KMS-11 (cell line): ENCODE results near the gene ZNF213.

Source experiments
- H2AFZ ChIP-seq: fragments of 200-600 bp; sonication (generic); 2 replicates; pipeline ENCODE4 v1.6.1; 2016; ENCODE audit warnings: antibody characterized with exemption, mixed run types, low read depth
- H3K27ac ChIP-seq: fragments of 200-600 bp; sonication (generic); 2 replicates; pipeline ENCODE4 v1.6.1; 2016; ENCODE audit warnings: mild to moderate bottlenecking, mixed run types
- H3K27me3 ChIP-seq: fragments of 200-600 bp; sonication (generic); 2 replicates; pipeline ENCODE4 v1.6.1; 2017; ENCODE audit warnings: mild to moderate bottlenecking, low read depth, mixed run types, moderate library complexity; ENCODE audit not compliant: insufficient read depth
- H3K36me3 ChIP-seq: fragments of 200-600 bp; sonication (generic); 2 replicates; pipeline ENCODE4 v1.6.1; 2017; ENCODE audit warnings: mild to moderate bottlenecking, mixed run types; ENCODE audit not compliant: insufficient read depth
- H3K4me1 ChIP-seq: fragments of 200-600 bp; sonication (generic); 2 replicates; pipeline ENCODE4 v1.6.1; 2016; ENCODE audit warnings: mild to moderate bottlenecking, low read depth, mixed run types; ENCODE audit not compliant: poor library complexity, severe bottlenecking
- H3K4me2 ChIP-seq: fragments of 200-600 bp; sonication (generic); 2 replicates; pipeline ENCODE4 v1.7.0; 2016; ENCODE audit warnings: mild to moderate bottlenecking, mixed run types
- H3K4me3 ChIP-seq: fragments of 200-600 bp; sonication (generic); IDR thresholded peaks from 2 replicates; pipeline ENCODE4 v1.6.1; 2017; ENCODE audit warnings: low read depth, low read length, mixed read lengths; ENCODE audit not compliant: insufficient read depth
- H3K79me2 ChIP-seq: fragments of 200-600 bp; sonication (generic); 2 replicates; pipeline ENCODE4 v1.6.1; 2016; ENCODE audit warnings: low read depth, mixed run types; ENCODE audit not compliant: insufficient read depth
- H3K9ac ChIP-seq: fragments of 200-600 bp; sonication (generic); 2 replicates; pipeline ENCODE4 v1.6.1; 2016; ENCODE audit warnings: mild to moderate bottlenecking, mixed run types
- H4K20me1 ChIP-seq: fragments of 200-600 bp; sonication (generic); 2 replicates; pipeline ENCODE4 v1.6.1; 2016; ENCODE audit warnings: mild to moderate bottlenecking, mixed run types; ENCODE audit not compliant: insufficient read depth
- CTCF ChIP-seq: fragments of 200-600 bp; sonication (generic); conservative IDR thresholded peaks from 2 replicates; pipeline ENCODE4 v1.6.1; 2017; ENCODE audit warnings: low read depth, mild to moderate bottlenecking, antibody characterized with exemption, low read length, moderate library complexity, mixed read lengths

ZNF213 gene

GRCh38 chr16:3112058-3112880 lies 22.6 kb upstream of the ZNF213 start, which contains the start of gene ZNF205:
Gene ZNF205, plus strand, starts transcription at chr16:3112586. Its CDS starts 845 bp downstream, at chr16:3113431.
- H4K20me1 ChIP-seq = no peaks in the 10 kb centered on the region
- no peak within 1 kb of the TSS for H3K4me2 ChIP-seq
- H3K4me1 ChIP-seq = peaks cover 2% of the 10 kb centered on the region
- no peak within 1 kb of the TSS for H2AFZ ChIP-seq
- no peak within 1 kb of the TSS for H3K9ac ChIP-seq
- no peaks in the 10 kb centered on the region for H3K36me3 ChIP-seq
- no peak for TF ChIP-seq CTCF
- no peaks in the 10 kb centered on the region for H3K79me2 ChIP-seq
- H3K4me3 ChIP-seq = no peak within 1 kb of the TSS
- H3K27me3 ChIP-seq = peaks cover 85% of the 10 kb centered on the region
- H3K27ac ChIP-seq = no peak within 1 kb of the TSS

- H3K4me1 ChIP-seq = no peaks in the 10 kb centered on the region
- no peaks in the 10 kb centered on the region for H3K79me2 ChIP-seq
- no peak for TF ChIP-seq CTCF
- no peak overlapping the region for H3K4me2 ChIP-seq
- H2AFZ ChIP-seq = no peak overlapping the region
- H3K4me3 ChIP-seq = no peak overlapping the region
- H4K20me1 ChIP-seq = no peaks in the 10 kb centered on the region
- H3K27ac ChIP-seq = no peak overlapping the region
- no peak overlapping the region for H3K9ac ChIP-seq
- no peaks in the 10 kb centered on the region for H3K36me3 ChIP-seq
- peaks cover 89% of the 10 kb centered on the region for H3K27me3 ChIP-seq
Observed at GRCh38 chr16:3112881-3113574, 21.8 kb upstream of the ZNF213 start.

GRCh38 chr16:3113765-3114479 lies 20.9 kb upstream of the ZNF213 start:
- Histone ChIP-seq H3K79me2 (no peaks in the 10 kb centered on the region), H3K27ac (no peak overlapping the region), H3K36me3 (no peaks in the 10 kb centered on the region), H4K20me1 (no peaks in the 10 kb centered on the region), H3K4me3 (no peak overlapping the region), H3K9ac (no peak overlapping the region), H3K27me3 (peaks cover 83% of the 10 kb centered on the region), H3K4me2 (no peak overlapping the region), H3K4me1 (no peaks in the 10 kb centered on the region), H2AFZ (no peak overlapping the region)
- no peak for TF ChIP-seq CTCF

- Histone ChIP-seq H3K4me3 (no peak overlapping the region), H3K4me2 (no peak overlapping the region), H3K27ac (no peak overlapping the region), H3K36me3 (no peaks in the 10 kb centered on the region), H3K4me1 (no peaks in the 10 kb centered on the region), H3K27me3 (peaks cover 72% of the 10 kb centered on the region), H3K79me2 (no peaks in the 10 kb centered on the region), H4K20me1 (no peaks in the 10 kb centered on the region), H3K9ac (no peak overlapping the region), H2AFZ (no peak overlapping the region)
- TF ChIP-seq CTCF = no peak
Observed at GRCh38 chr16:3115003-3115402, 19.8 kb upstream of the ZNF213 start.
